Osteocyte (in vitro differentiated cells): Measurements from ENCODE around the gene SLC7A1. TPM values are rescaled to one million over a fixed set of nuclear protein-coding genes. Genes with fewer than 3 reads are reported as not detected.

Experiments used
- DNase-seq: peaks from one replicate; pipeline ENCODE4 v3.0.0; 2021; ENCODE audit warnings: mixed read lengths; ENCODE audit not compliant: unreplicated experiment; ENCODE audit errors: extremely low spot score
- H3K27ac Mint-ChIP-seq: one replicate; pipeline ENCODE4 v1.8.0; 2021; ENCODE audit warnings: mild to moderate bottlenecking, mixed read lengths; ENCODE audit not compliant: unreplicated experiment
- H3K27me3 Mint-ChIP-seq: one replicate; pipeline ENCODE4 v1.8.0; 2021; ENCODE audit warnings: mixed read lengths; ENCODE audit not compliant: unreplicated experiment
- H3K36me3 Mint-ChIP-seq: one replicate; pipeline ENCODE4 v1.8.0; 2021; ENCODE audit warnings: mixed read lengths; ENCODE audit not compliant: unreplicated experiment
- H3K4me1 Mint-ChIP-seq: one replicate; pipeline ENCODE4 v1.8.0; 2021; ENCODE audit warnings: mixed read lengths; ENCODE audit not compliant: unreplicated experiment
- H3K4me3 Mint-ChIP-seq: one replicate; pipeline ENCODE4 v1.8.0; 2021; ENCODE audit warnings: mild to moderate bottlenecking, moderate library complexity, mixed read lengths; ENCODE audit not compliant: unreplicated experiment
- H3K9me3 Mint-ChIP-seq: one replicate; pipeline ENCODE4 v1.8.0; 2021; ENCODE audit warnings: mixed read lengths; ENCODE audit not compliant: unreplicated experiment
- total RNA-seq: library from RNA; stranded (reverse); gene quantifications from 2 replicates; pipeline ENCODE4 v1.2.1, GENCODE V29; 2021
- TF ChIP-seq, protein P1 (sequence below): fragments of 200-600 bp; sonication (generic); IDR thresholded peaks from 2 replicates; pipeline ENCODE4 v1.5.0; 2021; ENCODE audit warnings: antibody characterized with exemption, mild to moderate bottlenecking, moderate library complexity

The SLC7A1 gene
- total RNA-seq, 1 donor from 2014 or later, result 84.0 TPM

DNA sequence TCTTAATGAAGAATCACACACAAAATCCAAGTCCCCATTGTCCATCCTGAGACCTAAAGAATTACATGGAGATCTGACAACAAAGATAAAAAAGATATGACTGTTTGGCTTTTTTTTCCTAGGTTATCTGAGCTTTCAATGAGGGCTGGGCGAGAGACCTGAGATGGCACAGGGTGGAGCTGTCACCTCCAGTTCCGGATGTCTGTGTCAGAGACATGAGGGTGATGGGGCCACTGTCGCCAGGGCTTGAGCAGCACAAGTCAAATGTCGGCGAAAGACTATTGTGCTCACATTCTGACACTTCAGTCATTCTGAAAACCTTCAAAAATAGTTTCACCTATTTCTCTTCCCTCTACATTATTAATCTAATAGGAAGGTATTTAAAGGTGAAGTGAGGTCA, 65.7 kb downstream of the SLC7A1 start:
- H3K36me3 Mint-ChIP-seq, result peaks cover 47% of the 10 kb centered on the region
- peaks cover 29% of the 10 kb centered on the region for H3K4me1 Mint-ChIP-seq
- no peak overlapping the region for H3K4me3 Mint-ChIP-seq
- H3K27ac Mint-ChIP-seq, result no peak overlapping the region
- no peaks in the 10 kb centered on the region for H3K9me3 Mint-ChIP-seq
- TF ChIP-seq, protein P1, sequence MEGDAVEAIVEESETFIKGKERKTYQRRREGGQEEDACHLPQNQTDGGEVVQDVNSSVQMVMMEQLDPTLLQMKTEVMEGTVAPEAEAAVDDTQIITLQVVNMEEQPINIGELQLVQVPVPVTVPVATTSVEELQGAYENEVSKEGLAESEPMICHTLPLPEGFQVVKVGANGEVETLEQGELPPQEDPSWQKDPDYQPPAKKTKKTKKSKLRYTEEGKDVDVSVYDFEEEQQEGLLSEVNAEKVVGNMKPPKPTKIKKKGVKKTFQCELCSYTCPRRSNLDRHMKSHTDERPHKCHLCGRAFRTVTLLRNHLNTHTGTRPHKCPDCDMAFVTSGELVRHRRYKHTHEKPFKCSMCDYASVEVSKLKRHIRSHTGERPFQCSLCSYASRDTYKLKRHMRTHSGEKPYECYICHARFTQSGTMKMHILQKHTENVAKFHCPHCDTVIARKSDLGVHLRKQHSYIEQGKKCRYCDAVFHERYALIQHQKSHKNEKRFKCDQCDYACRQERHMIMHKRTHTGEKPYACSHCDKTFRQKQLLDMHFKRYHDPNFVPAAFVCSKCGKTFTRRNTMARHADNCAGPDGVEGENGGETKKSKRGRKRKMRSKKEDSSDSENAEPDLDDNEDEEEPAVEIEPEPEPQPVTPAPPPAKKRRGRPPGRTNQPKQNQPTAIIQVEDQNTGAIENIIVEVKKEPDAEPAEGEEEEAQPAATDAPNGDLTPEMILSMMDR, result no peak
- DNase-seq, result no peak
- no peaks in the 10 kb centered on the region for H3K27me3 Mint-ChIP-seq

DNA sequence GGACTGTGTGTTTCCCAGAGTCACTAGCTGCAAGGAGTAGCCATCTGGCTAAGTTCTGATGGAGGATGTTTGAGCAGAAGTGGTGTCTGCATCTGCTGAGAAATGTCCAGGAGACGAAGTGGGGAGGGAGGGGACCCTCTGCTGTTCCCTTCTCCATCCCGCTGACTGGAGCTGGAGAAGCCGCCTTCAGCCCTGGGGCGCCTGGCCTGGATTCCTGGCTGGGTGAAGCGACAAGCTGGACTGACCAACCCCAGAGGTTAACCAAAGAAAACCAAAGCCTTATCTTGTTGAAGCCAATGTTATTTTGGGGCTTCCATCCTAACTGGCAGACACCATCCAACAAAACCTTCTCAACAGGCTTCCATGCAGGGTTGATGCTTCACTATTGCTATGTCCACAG, 67.6 kb downstream of the SLC7A1 start:
- Mint-ChIP-seq H3K36me3 (peaks cover 55% of the 10 kb centered on the region), H3K4me1 (peaks cover 35% of the 10 kb centered on the region), H3K27me3 (no peaks in the 10 kb centered on the region), H3K27ac (no peak overlapping the region), H3K9me3 (no peaks in the 10 kb centered on the region), H3K4me3 (no peak overlapping the region)
- DNase-seq, result no peak
- TF ChIP-seq, protein P1, result no peak

DNA sequence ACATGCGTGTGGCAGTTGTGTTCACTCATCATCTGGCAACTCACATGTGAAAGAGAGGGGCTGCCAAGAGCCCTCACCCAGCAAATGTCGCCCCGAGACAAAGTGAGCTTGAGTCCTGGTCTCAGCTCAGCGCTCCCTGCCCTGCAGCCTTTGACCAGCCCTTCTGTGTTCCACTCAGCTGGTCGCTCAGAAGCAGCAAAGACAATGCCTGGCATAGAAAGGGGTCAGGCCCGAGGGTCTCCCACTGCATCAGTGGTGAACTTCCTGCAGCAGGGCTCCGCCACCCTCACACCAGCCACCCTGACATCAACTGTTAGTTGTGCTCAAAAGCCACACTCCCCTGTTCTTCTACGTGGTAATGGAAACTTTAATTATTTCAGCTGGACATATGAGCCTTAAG, 68.0 kb downstream of the SLC7A1 start:
- DNase-seq, result no peak
- Mint-ChIP-seq H3K36me3 (peaks cover 52% of the 10 kb centered on the region), H3K4me1 (peaks cover 35% of the 10 kb centered on the region), H3K27ac (no peak overlapping the region), H3K4me3 (no peak overlapping the region), H3K9me3 (no peaks in the 10 kb centered on the region), H3K27me3 (no peaks in the 10 kb centered on the region)
- TF ChIP-seq, protein P1, result no peak

DNA sequence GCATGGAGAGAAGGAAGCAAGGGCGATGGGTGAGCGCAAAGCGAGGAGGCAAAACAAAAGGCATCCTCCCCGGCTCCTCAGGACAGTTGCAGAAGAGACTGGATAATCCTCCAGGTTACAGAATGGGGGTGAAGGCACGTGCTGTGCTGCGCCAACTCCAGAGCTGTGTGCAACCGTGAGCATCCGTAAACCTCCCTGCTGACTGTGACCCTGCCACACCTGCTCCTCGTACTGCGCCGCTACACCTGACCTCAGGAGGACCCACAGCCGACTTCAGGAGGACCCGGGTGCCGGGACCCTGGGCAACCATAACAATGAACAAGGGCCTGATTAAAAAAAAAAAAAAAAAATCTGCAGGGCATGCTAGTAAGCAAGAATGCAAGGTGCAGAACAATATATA, 68.7 kb downstream of the SLC7A1 start:
- peaks cover 36% of the 10 kb centered on the region for H3K4me1 Mint-ChIP-seq
- H3K4me3 Mint-ChIP-seq, result no peak overlapping the region
- no peak for DNase-seq
- no peaks in the 10 kb centered on the region for H3K27me3 Mint-ChIP-seq
- no peaks in the 10 kb centered on the region for H3K9me3 Mint-ChIP-seq
- peaks cover 57% of the 10 kb centered on the region for H3K36me3 Mint-ChIP-seq
- no peak overlapping the region for H3K27ac Mint-ChIP-seq
- TF ChIP-seq, protein P1, result no peak

DNA sequence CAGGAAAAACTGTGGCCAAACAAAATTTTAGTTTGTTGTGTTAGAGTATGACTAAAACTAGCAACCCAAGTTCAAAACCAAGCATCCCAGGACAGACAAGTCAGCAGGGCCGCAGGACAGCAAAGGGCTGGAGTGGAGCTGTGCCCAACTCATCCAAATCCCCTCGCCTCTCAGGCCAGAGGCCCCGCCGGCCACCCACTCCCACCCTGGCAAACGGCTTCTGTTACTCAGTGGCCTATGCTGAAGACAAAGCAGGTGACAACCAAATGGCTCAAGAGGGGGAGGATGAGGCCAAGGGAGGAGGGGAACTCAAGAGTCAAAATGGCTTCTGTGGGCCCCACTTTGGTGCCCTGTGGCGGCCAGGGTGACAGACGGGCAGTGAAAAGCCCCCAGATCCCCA, 69.7 kb downstream of the SLC7A1 start:
- TF ChIP-seq, protein P1, result no peak
- no peak for DNase-seq
- no peaks in the 10 kb centered on the region for H3K27me3 Mint-ChIP-seq
- peaks cover 59% of the 10 kb centered on the region for H3K36me3 Mint-ChIP-seq
- no peak overlapping the region for H3K4me3 Mint-ChIP-seq
- peaks cover 43% of the 10 kb centered on the region for H3K4me1 Mint-ChIP-seq
- peak overlapping the region; percentile 7 for H3K27ac Mint-ChIP-seq
- H3K9me3 Mint-ChIP-seq, result no peaks in the 10 kb centered on the region
